PC-3 (cell line): ENCODE results near the gene BDH1. TPM values are rescaled to one million over a fixed set of nuclear protein-coding genes. Genes with fewer than 3 reads are reported as not detected.
"Not testable (repeated sequence)": the region's sequence is repeated elsewhere in the genome, so short reads cannot be mapped to it uniquely, and the experiment has no call there.

Experiments
- ATAC-seq: fragments of 200-7000 bp; cut with Tn5 transposase; 2 replicates; pipeline ENCODE4 v1.9.1; 2020; ENCODE audit warnings: mild to moderate bottlenecking, moderate library complexity
- BruUV-seq: library from RNA; stranded (reverse); fragments of 400-500 nt; replicated peaks from 2 replicates; lab custom pipeline; 2021; lab: Mats Ljungman, UMichigan
- CTCF ChIA-PET: fragments of 300-600 bp; sonication (Branson Sonifier 250); formaldehyde crosslinking; loops from one replicate; lab custom pipeline; 2022; ENCODE audit warnings: antibody characterized with exemption; lab: Charles Lee
- POLR2A ChIA-PET: fragments of 300-600 bp; sonication (Branson Sonifier 250); formaldehyde crosslinking; loops from one replicate; lab custom pipeline; 2022; ENCODE audit warnings: antibody characterized with exemption; ENCODE audit not compliant: unreplicated experiment; lab: Charles Lee
- DNase-seq: peaks from one replicate; pipeline ENCODE4 v3.0.0-alpha.2; 2015
- H2AFZ ChIP-seq: fragments of 300-600 bp; sonication (generic); 2 replicates; pipeline ENCODE4 v1.6.0; 2016; ENCODE audit warnings: antibody characterized with exemption, low read length
- H3F3A ChIP-seq: fragments of 300-600 bp; sonication (generic); one replicate; pipeline ENCODE4 v1.6.0; 2017; ENCODE audit warnings: antibody characterized with exemption, low read length, control low read depth, mild to moderate bottlenecking; ENCODE audit not compliant: unreplicated experiment
- H3K27ac ChIP-seq: fragments of 300-600 bp; sonication (generic); 2 replicates; pipeline ENCODE4 v1.5.1; 2016; ENCODE audit warnings: mild to moderate bottlenecking, low read length
- H3K27me3 ChIP-seq: fragments of 300-600 bp; sonication (generic); 2 replicates; pipeline ENCODE4 v1.6.1; 2016; ENCODE audit warnings: low read length, mixed read lengths
- H3K36me3 ChIP-seq: fragments of 300-600 bp; sonication (generic); 2 replicates; pipeline ENCODE4 v1.6.1; 2016; ENCODE audit warnings: low read depth, mixed run types, low read length, mixed read lengths
- H3K4me1 ChIP-seq: fragments of 300-600 bp; sonication (generic); 2 replicates; pipeline ENCODE4 v1.5.1; 2016; ENCODE audit warnings: low read length; ENCODE audit not compliant: insufficient read depth
- H3K4me2 ChIP-seq: fragments of 300-600 bp; sonication (generic); 2 replicates; pipeline ENCODE4 v1.6.0; 2016; ENCODE audit warnings: low read length
- H3K4me3 ChIP-seq: fragments of 300-600 bp; sonication (generic); 2 replicates; pipeline ENCODE4 v1.5.1; 2016; ENCODE audit warnings: mild to moderate bottlenecking, low read length, mixed read lengths
- H3K79me2 ChIP-seq: fragments of 300-600 bp; sonication (generic); 2 replicates; pipeline ENCODE4 v1.6.1; 2017; ENCODE audit warnings: low read length, mixed read lengths
- H3K9ac ChIP-seq: fragments of 300-600 bp; sonication (generic); 2 replicates; pipeline ENCODE4 v1.6.0; 2016; ENCODE audit warnings: mild to moderate bottlenecking, low read length
- H3K9me2 ChIP-seq: fragments of 300-600 bp; sonication (generic); replicated peaks from 2 replicates; pipeline ENCODE4 v1.6.1; 2016; ENCODE audit warnings: mixed run types, low read length, mixed read lengths
- H3K9me3 ChIP-seq: fragments of 300-600 bp; sonication (generic); 2 replicates; pipeline ENCODE4 v1.6.1; 2016; ENCODE audit warnings: low read length, mixed read lengths
- H4K20me1 ChIP-seq: fragments of 300-600 bp; sonication (generic); 2 replicates; pipeline ENCODE4 v1.6.1; 2016; ENCODE audit warnings: low read length, mixed read lengths
- CTCF ChIP-seq: fragments of 300-600 bp; sonication (generic); conservative IDR thresholded peaks from 2 replicates; pipeline ENCODE4 v1.5.1; 2017; ENCODE audit warnings: antibody characterized with exemption, low read depth, mild to moderate bottlenecking, low read length
- EZH2 ChIP-seq: fragments of 300-600 bp; sonication (generic); IDR thresholded peaks from one replicate; pipeline ENCODE4 v1.6.1; 2017; ENCODE audit warnings: antibody characterized with exemption, mild to moderate bottlenecking, low read length; ENCODE audit not compliant: unreplicated experiment
- EZH2phosphoT487 ChIP-seq: fragments of 300-600 bp; sonication (generic); IDR thresholded peaks from 2 replicates; pipeline ENCODE4 v1.6.1; 2018; ENCODE audit warnings: mild to moderate bottlenecking, antibody characterized with exemption, low read length, borderline replicate concordance
- intact Hi-C: fragments of 100-400 bp; cut with micrococcal nuclease; formaldehyde crosslinking; loops from 2 replicates; pipeline ENCODE4 v1.9.0; 2023
- total RNA-seq: library from RNA; depleted of rRNA; stranded (reverse); fragments of >200 nt; gene quantifications from 2 replicates; pipeline ENCODE4 v1.2.3, GENCODE V29; 2014

The BDH1 gene
- total RNA-seq, 1 experiment from 2014 or later = 10.6 TPM

- no peaks in the 10 kb centered on the region for H4K20me1 ChIP-seq
- H2AFZ ChIP-seq = peak overlapping the region; percentile 62
- H3F3A ChIP-seq = no peaks in the 10 kb centered on the region
- BruUV-seq = TSS peak; percentile 30
- ATAC-seq = peak; percentile 87
- peaks cover 29% of the 10 kb centered on the region for H3K4me1 ChIP-seq
- peak overlapping the region; percentile 34 for H3K27ac ChIP-seq
- intact Hi-C loops = no loop called here
- no peak overlapping the region for H3K4me2 ChIP-seq
- H3K79me2 ChIP-seq = no peaks in the 10 kb centered on the region
- no peaks in the 10 kb centered on the region for H3K9me3 ChIP-seq
- H3K9me2 ChIP-seq = no peaks in the 10 kb centered on the region
- ChIA-PET POLR2A (interaction anchor here (0.5 kb wide), 1 partner anchor 15 kb away, joined by 11 read pairs; no protein-coding TSS in a partner anchor), CTCF (no interaction called here)
- H3K36me3 ChIP-seq = no peaks in the 10 kb centered on the region
- no peaks in the 10 kb centered on the region for H3K27me3 ChIP-seq
- no peak for TF ChIP-seq EZH2
- no peak for TF ChIP-seq CTCF
- no peak for TF ChIP-seq EZH2phosphoT487
- no peak overlapping the region for H3K4me3 ChIP-seq
- no peak overlapping the region for H3K9ac ChIP-seq
- peak; percentile 64 for DNase-seq
Observed at GRCh38 chr3:197478746-197479668, 76.8 kb downstream of the BDH1 start.

- H3K9ac ChIP-seq, DNase-seq, H3K36me3 ChIP-seq, H3K9me2 ChIP-seq, H3K79me2 ChIP-seq, H2AFZ ChIP-seq, H3K27me3 ChIP-seq, CTCF ChIA-PET, intact Hi-C loops, H3F3A ChIP-seq, H3K9me3 ChIP-seq, H3K27ac ChIP-seq, H4K20me1 ChIP-seq, H3K4me3 ChIP-seq, BruUV-seq, POLR2A ChIA-PET, H3K4me2 ChIP-seq: not testable (repeated sequence)
- peaks cover 21% of the 10 kb centered on the region for H3K4me1 ChIP-seq
- peak; percentile 33; the same call in 1 of the 2 replicates for ATAC-seq
Observed at GRCh38 chr3:197477816-197478215, 78.0 kb downstream of the BDH1 start.

- H3K9ac ChIP-seq = no peak overlapping the region
- no peaks in the 10 kb centered on the region for H3K27me3 ChIP-seq
- no peak for TF ChIP-seq EZH2
- TF ChIP-seq EZH2phosphoT487 = no peak
- TF ChIP-seq CTCF = no peak
- no peaks in the 10 kb centered on the region for H3K9me2 ChIP-seq
- no peaks in the 10 kb centered on the region for H3K36me3 ChIP-seq
- POLR2A ChIA-PET = no interaction called here
- no peak overlapping the region for H3K4me3 ChIP-seq
- no peaks in the 10 kb centered on the region for H3K79me2 ChIP-seq
- H3K4me1 ChIP-seq = peaks cover 9% of the 10 kb centered on the region
- H3F3A ChIP-seq = no peaks in the 10 kb centered on the region
- H3K27ac ChIP-seq = no peak overlapping the region
- CTCF ChIA-PET = no interaction called here
- no peaks in the 10 kb centered on the region for H4K20me1 ChIP-seq
- DNase-seq (peak; percentile 59), ATAC-seq (no peak)
- H3K4me2 ChIP-seq = no peak overlapping the region
- intact Hi-C loops = no loop called here
- no TSS peak for BruUV-seq
- H2AFZ ChIP-seq = no peak overlapping the region
- no peaks in the 10 kb centered on the region for H3K9me3 ChIP-seq
Observed at GRCh38 chr3:197475997-197476525, 79.7 kb downstream of the BDH1 start.
